ENCODE measurements around the gene TEX50.
"Not testable (repeated sequence)": the region's sequence is repeated elsewhere in the genome, so short reads cannot be mapped to it uniquely, and the experiment has no call there.

The TEX50 gene, protein sequence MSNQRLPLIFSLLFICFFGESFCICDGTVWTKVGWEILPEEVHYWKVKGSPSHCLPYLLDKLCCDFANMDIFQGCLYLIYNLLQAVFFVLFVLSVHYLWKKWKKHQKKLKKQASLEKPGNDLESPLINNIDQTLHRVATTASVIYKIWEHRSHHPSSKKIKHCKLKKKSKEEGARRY

DNA sequence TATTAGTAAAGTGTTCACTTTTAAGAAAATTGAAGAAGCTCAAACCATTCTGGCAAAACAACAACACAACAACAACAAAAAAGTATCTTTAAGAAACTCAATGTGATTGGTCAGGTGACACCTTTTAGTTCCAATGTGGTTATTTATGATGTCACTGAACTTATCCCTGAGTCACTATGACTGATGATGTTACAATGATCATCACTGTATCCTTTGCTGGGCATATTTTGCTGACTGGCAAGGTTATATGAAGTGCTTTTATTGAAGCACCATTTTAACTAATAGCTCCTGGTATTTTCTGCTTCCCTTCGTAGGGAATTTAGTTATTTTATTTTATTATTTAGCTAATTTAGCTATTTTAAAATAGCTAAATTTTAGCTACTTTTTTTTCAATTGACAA lies at the start of gene TEX50:
Gene TEX50, plus strand, starts transcription at position 223 of the 400 bp plus-strand sequence. CDS start 184 bp downstream, outside the sequence.
- DNase-seq (ENCODE audit: low read depth): no peak

GRCh38 chr1:173590557-173590956 lies 44.6 kb upstream of the TEX50 start:
- no peak for DNase-seq (ENCODE audit: low read depth)

DNA sequence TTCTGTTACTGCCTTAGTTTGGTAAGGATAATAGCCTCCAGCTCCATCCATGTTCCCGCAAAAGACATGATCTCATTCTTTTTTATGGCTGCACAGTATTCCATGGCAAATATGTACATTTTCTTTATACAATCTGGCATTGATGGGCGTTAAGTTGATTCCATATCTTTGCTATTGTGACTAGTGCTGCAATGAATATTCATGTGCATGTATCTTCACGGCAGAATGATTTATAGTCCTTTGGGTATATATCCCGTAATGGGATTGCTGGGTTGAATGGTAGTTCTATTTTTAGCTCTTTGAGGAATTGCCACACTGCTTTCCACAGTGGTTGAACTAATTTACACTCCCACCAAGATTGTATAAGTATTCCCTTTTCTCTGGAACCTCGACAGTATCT lies 44.0 kb upstream of the TEX50 start:
- DNase-seq (ENCODE audit: low read depth): not testable (repeated sequence)

GRCh38 chr1:173596097-173596825 lies 38.9 kb upstream of the TEX50 start:
- no peak for DNase-seq (ENCODE audit: low read depth)

GRCh38 chr1:173601588-173601987 lies 33.5 kb upstream of the TEX50 start:
- DNase-seq (ENCODE audit: low read depth): no peak

DNA sequence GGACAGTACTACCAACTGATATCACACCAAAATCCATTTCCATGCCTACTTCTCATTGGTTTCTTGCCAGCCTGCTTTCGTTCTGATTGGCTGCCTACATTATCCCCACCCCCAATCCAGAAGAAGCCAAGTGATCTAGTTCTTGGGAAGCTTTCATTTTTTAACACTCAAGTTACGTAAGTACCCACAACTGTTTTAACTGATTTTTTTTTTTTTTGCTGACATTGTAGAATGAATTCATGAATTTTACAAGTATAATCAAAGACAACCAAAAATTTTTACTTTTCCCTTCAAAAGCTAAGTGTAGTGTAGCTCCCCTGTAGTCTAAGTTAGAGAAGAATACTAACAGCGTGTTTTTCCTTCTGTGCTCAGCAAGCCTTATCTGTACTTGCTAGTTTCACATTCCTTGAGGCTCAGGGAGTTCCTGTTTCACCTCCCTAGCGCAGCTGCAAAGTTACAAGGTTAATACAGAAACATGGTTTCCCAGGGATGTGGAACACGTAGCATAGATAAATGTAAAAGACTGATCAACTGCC lies 32.0 kb upstream of the TEX50 start, which contains the start of gene SLC9C2:
Gene SLC9C2, minus strand, starts transcription at position 17 of the 536 bp plus-strand sequence. CDS start 1,296 bp downstream, outside the sequence.
- no peak for DNase-seq (ENCODE audit: low read depth)

DNA sequence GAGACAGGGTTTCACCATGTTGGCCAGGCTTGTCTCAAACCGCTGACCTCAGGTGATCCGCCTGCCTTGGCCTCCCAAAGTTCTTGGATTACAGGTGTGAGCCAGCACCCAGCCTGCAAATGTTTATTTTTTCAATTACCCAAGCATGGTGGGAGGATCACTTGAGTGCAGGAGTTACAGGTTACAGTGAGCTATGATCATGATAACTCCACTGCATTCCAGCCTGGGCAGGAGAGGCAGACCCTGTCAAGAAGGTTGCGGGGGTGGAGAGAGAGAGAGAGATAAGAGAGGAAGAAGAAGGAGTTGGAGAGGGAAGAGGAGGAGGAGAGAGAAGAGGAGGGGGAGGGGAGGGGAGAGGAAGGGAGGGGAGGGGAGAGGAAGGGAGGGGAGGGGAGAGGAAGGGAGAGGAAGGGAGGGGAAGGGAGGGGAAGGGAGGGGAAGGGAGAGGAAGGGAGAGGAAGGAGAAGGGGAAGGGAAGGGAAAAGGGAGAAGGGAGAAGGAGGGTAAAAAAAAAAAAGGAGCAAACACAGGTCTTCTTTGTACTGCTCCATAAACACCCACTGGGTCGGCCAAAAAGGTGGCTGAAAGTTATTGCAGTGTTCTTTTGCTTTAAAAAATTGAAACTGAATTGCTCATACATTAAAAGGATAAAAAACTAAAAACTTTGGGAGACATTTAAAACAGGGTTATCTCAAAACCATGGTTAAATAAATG lies 26.5 kb upstream of the TEX50 start:
- no peak for DNase-seq (ENCODE audit: low read depth)

- DNase-seq (ENCODE audit: low read depth): not testable (repeated sequence)
These were observed 22.1 kb upstream of the TEX50 start for GRCh38 chr1:173613086-173613485.

GRCh38 chr1:173616859-173617258 lies 18.3 kb upstream of the TEX50 start:
- no peak for DNase-seq (ENCODE audit: low read depth)

- no peak for DNase-seq (ENCODE audit: low read depth)
These were observed 7.9 kb upstream of the TEX50 start for GRCh38 chr1:173627269-173627668.

- DNase-seq (ENCODE audit: low read depth): no peak
These were observed 6.2 kb upstream of the TEX50 start for GRCh38 chr1:173628888-173629287.

GRCh38 chr1:173637236-173638042 lies 2.3 kb downstream of the TEX50 start:
- DNase-seq (ENCODE audit: low read depth): not testable (repeated sequence)

- no peak for DNase-seq (ENCODE audit: low read depth)
These were observed 3.2 kb downstream of the TEX50 start for GRCh38 chr1:173638043-173639021.

- no peak for DNase-seq (ENCODE audit: low read depth)
These were observed 4.0 kb downstream of the TEX50 start for GRCh38 chr1:173639102-173639501.

GRCh38 chr1:173642450-173643139 lies 7.5 kb downstream of the TEX50 start:
- DNase-seq (ENCODE audit: low read depth): not testable (repeated sequence)

- DNase-seq (ENCODE audit: low read depth): no peak
These were observed 11.5 kb downstream of the TEX50 start for GRCh38 chr1:173646656-173647055.

- no peak for DNase-seq (ENCODE audit: low read depth)
These were observed 13.9 kb downstream of the TEX50 start for GRCh38 chr1:173648880-173649605.

DNA sequence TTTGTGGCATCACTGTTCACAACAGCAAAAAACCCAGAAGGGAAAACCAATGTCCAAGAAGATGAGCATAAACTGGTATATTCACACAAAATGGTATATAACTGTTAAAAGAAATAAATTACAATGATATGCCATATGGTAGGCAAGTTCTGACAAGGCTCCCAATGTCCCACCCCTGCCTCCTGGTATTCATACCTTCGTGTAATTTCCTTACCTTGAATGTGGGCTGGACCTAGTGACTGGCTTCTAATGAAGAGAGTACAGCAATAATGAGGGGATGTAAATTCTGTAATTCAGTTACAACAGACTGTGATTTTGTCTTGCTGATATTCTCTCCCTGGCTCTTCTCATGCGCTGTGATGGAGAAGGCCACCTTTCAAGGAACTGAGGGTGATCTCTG lies 25.2 kb downstream of the TEX50 start:
- no peak for DNase-seq (ENCODE audit: low read depth)

GRCh38 chr1:173661271-173661670 lies 26.1 kb downstream of the TEX50 start:
- DNase-seq (ENCODE audit: low read depth): no peak
